HG03469 (cell line): ENCODE measurements around the gene SLC6A17.

Experiments
- ATAC-seq: cut with Tn5 transposase; IDR thresholded peaks from one replicate; pipeline ENCODE4 v1.9.1; 2021; ENCODE audit warnings: mild to moderate bottlenecking, moderate library complexity, moderate number of reproducible peaks; ENCODE audit not compliant: unreplicated experiment

SLC6A17 gene

DNA sequence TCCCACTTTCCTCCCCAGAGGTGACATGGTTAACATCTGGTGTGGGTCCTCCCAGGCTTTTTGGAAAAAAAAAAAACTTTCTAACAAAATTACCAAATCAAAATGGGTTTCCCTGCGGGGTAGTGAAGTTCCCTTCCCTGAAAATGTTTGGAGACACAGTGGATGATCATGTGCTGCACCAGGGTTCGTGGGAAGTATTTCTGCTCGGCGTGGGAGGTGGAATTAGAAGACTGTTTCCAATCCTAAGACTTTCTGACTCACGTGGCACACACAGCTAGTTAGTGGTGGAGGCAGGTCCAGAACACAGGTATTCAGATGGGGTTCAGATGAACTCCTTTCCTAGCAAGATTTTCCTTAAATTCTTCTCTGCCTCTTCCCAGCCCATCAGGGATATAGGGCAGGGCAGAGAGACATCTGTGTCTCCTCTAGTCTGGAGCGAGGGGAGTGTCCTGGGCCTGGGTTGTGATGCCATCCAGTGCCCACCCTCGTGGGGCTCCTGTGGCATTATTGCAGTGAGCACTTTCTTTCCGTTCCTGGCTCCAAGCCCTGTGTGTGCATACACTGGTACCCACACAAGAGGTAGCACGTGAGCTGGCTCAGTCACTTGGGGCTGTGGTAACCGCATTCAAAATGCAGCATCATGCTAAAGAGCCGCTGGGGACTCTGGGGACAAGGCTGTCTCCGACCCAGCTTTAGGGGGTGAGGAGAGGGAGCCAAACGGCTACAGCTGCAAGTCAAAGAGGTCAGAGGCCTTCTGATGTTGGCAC is 87.3 kb downstream of the SLC6A17 start:
- ATAC-seq, result peak; percentile 34

DNA sequence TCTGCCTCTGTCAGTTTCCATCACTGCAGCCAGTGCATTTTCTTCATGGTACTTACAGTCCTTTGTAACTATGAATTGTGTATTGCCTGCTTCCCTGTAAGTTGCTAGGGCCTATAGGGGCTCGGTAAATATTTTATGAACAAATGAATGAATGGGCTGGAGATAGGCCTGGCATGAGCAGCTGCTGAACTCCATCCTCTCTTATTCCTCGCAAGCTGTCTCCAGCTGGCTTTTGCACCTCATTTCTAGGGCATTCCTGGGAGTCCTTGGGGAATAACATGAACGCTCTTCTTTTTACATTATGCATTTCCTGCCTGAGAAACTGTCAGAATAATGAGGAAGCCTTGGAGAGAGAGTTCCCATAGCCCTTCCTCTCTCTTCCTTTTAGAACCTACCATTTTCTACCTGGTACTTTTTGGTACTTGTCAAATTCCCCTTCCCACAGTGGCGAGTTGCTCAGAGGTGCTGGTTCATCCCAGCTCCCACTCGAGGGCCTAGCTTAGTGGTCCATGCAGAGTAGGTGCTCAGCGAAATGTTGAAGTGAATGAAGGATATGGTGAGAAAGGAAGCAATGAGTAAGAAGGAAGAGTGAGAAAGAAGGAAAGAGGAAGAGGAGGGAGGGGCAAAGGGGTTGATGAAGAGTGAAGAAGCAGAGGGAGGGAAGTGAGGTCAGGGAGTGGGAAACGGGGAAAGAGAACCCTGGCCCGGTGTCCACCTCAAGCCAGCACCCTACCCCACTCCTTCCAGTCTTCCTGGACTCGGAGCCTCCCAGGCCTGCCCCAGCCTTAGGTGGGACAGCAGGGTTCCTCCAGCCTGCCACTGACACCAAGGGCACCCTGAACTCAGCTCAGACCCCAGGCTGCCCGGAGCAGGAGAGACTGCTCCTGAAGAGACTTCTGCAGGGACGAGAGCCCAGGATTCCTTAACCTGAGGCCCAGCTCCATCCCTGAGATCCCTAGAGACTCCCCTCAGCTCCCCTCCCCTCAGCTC is 89.4 kb downstream of the SLC6A17 start:
- no peak for ATAC-seq

DNA sequence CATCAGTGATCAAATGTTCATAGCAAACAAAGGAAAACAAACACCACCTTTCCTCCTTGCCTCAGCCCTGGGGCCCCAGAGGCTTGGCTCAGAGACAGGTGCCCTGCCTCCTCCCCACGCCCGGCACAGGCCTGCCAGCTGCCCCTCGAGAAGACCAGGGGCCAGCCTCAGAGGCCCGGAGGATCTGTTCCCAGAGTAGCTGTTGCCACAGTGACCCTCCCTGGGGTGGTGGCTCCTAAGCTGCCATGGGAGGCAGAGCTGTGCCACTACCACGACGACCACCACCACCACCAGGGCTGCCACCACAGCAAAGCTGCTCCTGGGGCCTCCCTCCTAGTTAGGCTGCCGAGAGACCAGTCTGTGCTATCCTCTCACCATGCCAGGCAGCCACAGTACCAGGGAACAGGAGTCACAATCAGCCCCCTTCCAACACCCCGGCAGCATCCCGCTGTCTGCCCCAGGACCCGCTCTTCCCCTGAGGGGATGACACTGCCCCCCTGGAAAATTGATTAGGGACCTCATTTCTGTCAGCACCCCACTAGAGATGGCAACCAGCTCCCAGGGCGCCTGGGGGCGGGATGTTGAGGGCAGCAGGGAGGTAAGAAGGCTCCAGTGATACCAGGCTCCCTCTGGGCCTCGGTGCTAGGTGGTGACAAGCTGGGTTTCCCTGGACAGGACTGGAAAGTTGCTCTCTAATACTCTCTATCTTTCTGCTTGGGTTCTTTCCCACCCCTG is 90.3 kb downstream of the SLC6A17 start:
- ATAC-seq, result no peak

GRCh38 chr1:110241516-110241915 is 91.2 kb downstream of the SLC6A17 start:
- no peak for ATAC-seq

DNA sequence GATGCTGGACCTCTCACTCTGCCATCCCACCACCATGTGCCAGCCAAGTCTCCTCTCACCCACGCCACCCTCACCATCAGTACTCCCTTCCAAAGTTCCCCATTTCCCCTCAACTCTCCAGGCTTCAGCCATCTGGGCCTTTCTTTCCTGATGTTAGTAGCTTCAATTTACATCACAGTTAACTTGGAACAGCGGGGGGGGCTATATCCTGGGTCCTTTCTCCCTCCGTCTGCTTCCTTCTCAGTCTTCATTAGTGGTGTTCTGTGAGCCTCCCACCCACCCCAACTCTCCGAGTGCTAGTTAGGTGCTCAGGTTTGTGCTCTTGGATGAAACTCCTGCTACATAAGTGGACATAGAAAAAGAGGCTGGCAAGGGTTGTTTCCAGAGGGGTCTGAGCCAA is 91.8 kb downstream of the SLC6A17 start:
- ATAC-seq, result no peak

DNA sequence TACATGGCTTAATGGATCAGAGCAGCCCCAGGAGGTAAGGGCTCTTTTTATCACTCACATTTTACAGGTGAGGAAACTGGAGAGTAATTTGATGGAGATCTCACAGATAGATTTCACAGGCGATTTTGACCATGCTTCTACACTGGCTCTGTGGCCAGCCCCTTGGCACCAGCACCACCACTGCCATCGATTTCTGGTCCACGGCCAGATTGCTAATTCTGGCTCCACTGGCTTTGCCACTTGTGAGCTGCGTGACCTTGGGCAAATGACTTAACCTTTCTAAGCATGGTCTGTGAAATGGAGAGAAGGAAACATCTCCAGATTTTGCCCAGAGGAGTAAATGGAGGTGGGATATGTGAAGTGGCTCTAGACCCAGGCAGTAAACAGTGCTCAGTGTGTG is 92.4 kb downstream of the SLC6A17 start:
- no peak for ATAC-seq

DNA sequence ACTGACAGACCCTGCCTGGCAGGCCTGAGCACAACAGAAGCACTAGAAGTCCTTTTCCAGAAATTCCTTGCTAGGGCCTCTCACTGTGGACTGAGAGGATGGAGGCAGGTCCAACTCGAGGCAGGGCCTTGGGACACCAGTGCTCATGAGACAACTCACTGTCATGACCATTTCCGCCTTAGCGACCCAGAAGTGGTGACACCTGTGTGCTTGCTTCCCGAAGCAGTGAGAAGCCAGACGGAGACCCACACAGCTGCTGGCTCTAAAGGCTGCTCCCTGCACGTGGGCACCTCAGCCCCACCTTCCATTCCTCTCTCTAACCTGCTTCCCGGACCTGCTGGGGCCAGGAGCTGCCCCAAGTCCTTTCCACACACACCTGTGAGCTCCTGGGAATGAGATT is 92.9 kb downstream of the SLC6A17 start:
- no peak for ATAC-seq

GRCh38 chr1:110243574-110243973 is 93.3 kb downstream of the SLC6A17 start:
- ATAC-seq, result no peak

- ATAC-seq, result no peak
Observed at GRCh38 chr1:110245876-110246620, 95.8 kb downstream of the SLC6A17 start.

DNA sequence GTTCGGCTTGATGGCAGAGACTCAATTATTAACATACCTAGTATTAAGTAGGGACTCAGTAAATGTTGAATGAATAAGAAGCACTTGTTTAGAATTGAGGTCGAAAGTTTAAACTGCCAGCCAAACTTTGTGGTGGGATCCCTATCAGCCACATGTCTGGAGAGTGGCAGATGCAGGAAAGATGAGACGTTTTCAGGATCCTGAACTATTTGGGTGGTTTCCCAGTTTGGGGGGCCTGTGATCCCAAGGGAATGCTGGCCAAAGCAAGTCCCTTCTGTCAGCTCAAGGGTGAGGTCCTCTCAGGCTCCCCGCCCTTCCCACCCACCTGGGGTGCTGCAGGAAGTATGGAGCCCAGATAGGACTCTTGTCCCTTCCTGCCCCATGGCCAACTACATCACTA is 98.5 kb downstream of the SLC6A17 start:
- ATAC-seq, result no peak

- no peak for ATAC-seq
Observed at GRCh38 chr1:110249256-110249655, 99.0 kb downstream of the SLC6A17 start.

GRCh38 chr1:110250008-110250407 is 99.7 kb downstream of the SLC6A17 start:
- ATAC-seq, result no peak

- no peak for ATAC-seq
Observed at GRCh38 chr1:110250749-110251148, 100.5 kb downstream of the SLC6A17 start.
